T-helper 9 cell (primary cell): ENCODE results near the gene GALNT9.

Experiments used
- DNase-seq: peaks from one replicate; pipeline ENCODE4 v3.0.0-alpha.2; 2020

The GALNT9 gene

GRCh38 chr12:132179431-132180362, 149.7 kb downstream of the GALNT9 start:
- DNase-seq: no peak

- DNase-seq: peak; percentile 48
Observed at GRCh38 chr12:132178801-132179401, 150.5 kb downstream of the GALNT9 start.

- no peak for DNase-seq
Observed at GRCh38 chr12:132178316-132178715, 151.1 kb downstream of the GALNT9 start.

GRCh38 chr12:132176920-132177551, 152.4 kb downstream of the GALNT9 start:
- no peak for DNase-seq

GRCh38 chr12:132176385-132176919, 152.9 kb downstream of the GALNT9 start:
- DNase-seq: no peak

- no peak for DNase-seq
Observed at GRCh38 chr12:132175496-132176384, 153.6 kb downstream of the GALNT9 start.

GRCh38 chr12:132174839-132175490, 154.4 kb downstream of the GALNT9 start:
- no peak for DNase-seq

- no peak for DNase-seq
Observed at GRCh38 chr12:132174015-132174838, 155.2 kb downstream of the GALNT9 start.

- DNase-seq: no peak
Observed at GRCh38 chr12:132173135-132174014, 156.0 kb downstream of the GALNT9 start.

GRCh38 chr12:132172619-132173018, 156.8 kb downstream of the GALNT9 start:
- no peak for DNase-seq

- DNase-seq: no peak
Observed at GRCh38 chr12:132171968-132172521, 157.3 kb downstream of the GALNT9 start.

- DNase-seq: no peak
Observed at GRCh38 chr12:132171293-132171967, 158.0 kb downstream of the GALNT9 start.

- DNase-seq: no peak
Observed at GRCh38 chr12:132170637-132171292, 158.6 kb downstream of the GALNT9 start.

- no peak for DNase-seq
Observed at GRCh38 chr12:132170094-132170636, 159.2 kb downstream of the GALNT9 start.

- no peak for DNase-seq
Observed at GRCh38 chr12:132169376-132169775, 160.0 kb downstream of the GALNT9 start.

- DNase-seq: no peak
Observed at GRCh38 chr12:132168311-132169031, 160.9 kb downstream of the GALNT9 start.

- no peak for DNase-seq
Observed at GRCh38 chr12:132167611-132168310, 161.6 kb downstream of the GALNT9 start.
